Fibroblast of lung (primary cell): ENCODE data around the gene DUSP11.

Source experiments
- EZH2 ChIP-seq: IDR thresholded peaks from 2 replicates; pipeline ENCODE4 v1.5.1; 2012; ENCODE audit warnings: low read length, control low read depth, mild to moderate bottlenecking; ENCODE audit errors: missing control alignments
- TF ChIP-seq, protein P1 (sequence below), 2 donors: IDR thresholded peaks in 1 of 2; conservative IDR thresholded peaks in 1 of 2; 1 replicate in 1 of 2; 2 replicates in 1 of 2; pipeline ENCODE4 v1.5.1; 2011 to 2012; ENCODE audit warnings: low read length in 2 of 2, control low read depth in 1 of 2, inconsistent platforms in 1 of 2, low read depth in 1 of 2, mild to moderate bottlenecking in 1 of 2

DNA sequence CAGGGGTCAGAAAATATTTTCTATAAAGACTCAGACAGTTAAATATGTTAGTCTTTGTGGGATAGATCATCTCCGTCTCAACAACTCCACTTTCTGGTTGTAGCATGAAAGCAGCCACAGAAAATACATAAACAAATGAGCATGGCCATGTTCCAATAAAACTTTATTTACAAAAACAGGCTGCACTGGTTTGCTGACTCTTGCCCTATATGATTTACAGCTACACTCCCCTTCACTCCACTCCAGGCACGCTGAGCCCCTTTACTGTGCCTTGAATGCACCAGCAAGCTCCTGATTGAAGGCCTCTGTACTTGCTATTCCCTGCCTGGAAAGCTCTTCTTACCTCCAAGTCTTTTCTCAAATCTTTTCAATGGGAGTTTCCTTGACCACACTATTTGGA, 43.1 kb upstream of the DUSP11 start:
- TF ChIP-seq, protein P1, sequence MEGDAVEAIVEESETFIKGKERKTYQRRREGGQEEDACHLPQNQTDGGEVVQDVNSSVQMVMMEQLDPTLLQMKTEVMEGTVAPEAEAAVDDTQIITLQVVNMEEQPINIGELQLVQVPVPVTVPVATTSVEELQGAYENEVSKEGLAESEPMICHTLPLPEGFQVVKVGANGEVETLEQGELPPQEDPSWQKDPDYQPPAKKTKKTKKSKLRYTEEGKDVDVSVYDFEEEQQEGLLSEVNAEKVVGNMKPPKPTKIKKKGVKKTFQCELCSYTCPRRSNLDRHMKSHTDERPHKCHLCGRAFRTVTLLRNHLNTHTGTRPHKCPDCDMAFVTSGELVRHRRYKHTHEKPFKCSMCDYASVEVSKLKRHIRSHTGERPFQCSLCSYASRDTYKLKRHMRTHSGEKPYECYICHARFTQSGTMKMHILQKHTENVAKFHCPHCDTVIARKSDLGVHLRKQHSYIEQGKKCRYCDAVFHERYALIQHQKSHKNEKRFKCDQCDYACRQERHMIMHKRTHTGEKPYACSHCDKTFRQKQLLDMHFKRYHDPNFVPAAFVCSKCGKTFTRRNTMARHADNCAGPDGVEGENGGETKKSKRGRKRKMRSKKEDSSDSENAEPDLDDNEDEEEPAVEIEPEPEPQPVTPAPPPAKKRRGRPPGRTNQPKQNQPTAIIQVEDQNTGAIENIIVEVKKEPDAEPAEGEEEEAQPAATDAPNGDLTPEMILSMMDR (conservative IDR thresholded peaks at IDR 0.05 in 1 of 2, IDR thresholded peaks at IDR 0.05 in 1 of 2; ENCODE audit: low read depth in 1 of 2, low read length in 2 of 2) = no peak
- no peak for TF ChIP-seq EZH2
